DMS79 (cell line): Measurements from ENCODE around the gene LDHAL6B.

Source experiments
- DNase-seq: peaks from one replicate; lab custom pipeline; 2025; lab: John Stamatoyannopoulos, UW

LDHAL6B gene

DNA sequence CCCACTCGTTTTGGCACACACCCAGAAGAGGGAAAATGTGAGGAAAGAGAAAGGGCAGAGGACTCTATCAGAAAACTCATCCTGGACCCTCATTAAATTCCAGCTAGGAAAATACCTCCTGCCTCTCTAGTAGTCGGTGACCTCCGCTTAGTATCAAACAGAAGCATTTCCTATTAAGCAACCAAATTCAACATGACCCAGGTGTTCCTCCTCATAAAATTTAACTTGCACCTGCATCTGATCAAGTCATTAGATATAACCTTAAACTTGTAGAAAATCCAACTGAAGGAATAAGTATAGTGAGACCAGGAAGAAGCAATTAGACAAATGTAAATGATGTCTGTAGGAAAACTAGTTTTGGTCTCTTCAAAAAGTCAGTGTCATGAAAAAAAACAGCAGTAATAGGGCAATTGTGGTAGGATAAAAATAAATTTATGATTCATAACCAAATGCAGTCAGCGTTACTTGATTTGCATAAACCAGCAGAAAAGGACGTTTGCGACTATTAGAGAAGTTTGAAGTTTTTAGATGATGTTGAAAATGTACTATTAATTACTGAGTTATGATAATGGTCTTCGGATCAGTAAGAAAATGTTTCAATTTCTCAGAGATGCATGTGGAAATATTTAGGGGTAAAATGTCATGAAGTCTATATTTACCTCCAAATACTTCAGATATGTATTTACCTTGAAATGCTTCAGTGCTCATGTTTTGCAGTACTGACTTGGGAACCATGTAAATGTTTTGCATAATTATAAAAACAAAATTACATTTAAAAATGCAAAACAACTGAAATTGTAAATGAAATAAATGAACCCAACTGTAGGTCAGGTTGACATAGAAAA is 44.6 kb downstream of the LDHAL6B start:
- peak; percentile 43 for DNase-seq

DNA sequence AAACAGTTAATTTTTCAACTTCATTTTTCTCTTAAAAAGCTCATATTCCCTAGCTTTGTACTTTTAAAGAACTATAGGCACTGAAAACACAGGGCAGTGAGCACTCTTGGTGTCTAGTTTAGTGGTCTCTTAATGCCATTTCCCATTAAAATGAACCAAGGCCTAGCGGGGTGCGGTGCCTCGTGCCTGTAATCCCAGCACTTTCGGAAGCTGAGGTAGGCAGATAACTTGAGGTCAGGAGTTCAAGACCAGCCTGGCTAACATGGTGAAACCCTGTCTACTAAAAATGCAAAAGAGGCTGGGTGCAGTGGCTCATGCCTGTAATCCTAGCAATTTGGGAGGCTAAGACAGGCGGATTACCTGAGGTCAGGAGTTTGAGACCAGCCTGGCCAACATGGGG is 45.5 kb downstream of the LDHAL6B start:
- no peak for DNase-seq

DNA sequence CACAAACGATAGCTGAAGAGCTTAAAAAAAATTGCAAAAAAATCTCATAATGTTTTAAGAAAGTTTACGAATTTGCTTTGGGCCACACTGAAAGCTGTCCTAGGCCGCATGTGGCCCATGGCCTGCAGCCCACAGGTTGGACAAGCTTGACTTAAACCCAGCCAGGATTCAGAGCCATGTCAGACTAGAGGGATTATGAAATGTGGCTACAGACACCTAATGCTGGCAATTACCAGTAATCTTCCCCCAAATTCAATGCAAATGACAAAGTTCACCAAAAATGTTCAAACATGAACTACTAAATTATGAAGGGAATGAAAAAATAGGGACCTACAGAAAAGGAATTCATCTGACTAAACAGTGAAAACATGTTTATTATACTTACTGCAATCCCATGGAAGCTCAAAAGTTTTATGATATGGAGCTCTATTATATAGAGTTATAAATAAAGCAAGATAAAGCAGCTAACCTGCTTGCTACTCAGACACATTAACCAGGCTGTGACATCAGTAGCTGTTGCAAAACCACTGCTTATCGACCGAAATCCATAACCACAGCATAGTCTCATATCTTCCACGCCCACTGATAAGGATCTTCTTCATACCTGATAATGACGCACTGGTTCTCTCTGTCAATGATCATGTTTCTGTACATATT is 49.2 kb downstream of the LDHAL6B start:
- DNase-seq, result no peak

DNA sequence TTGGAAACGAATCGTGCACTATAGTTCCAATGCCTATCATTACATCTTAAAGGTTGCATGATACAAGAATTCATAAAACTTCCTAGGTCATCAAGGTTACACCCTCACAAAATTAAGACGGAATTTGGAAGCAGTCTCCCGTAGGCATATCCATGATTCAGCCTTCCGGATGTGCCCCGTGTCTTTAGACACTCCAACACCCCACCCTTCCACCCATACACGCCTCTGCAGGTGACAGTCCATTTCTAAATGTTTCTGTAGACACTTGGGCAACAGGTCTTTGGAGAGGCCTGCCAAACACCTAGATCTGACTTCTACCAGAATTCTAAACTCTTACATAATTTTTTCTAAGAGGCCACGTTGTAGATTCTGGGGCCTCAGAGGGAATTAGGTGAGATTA is 49.8 kb downstream of the LDHAL6B start:
- no peak for DNase-seq

DNA sequence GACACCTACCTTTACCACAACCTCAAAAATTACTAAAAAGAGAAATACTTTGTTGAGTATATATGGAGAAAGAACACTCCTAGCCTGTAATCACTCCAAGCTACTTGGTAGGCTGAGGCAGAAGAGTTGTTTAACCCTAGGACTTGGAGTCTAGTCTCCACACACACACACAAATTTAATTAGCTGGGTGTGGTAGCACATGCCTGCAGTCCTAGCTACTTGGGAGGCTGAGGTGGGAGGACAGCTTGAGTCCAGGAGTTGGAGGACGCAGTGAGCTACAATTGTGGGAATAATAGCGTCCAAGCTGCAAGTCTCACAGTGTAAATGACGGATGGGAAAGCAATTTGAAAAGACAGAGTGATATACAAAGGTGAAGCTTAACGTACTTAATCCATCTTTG is 50.5 kb downstream of the LDHAL6B start:
- DNase-seq, result no peak
